Pulmonary artery endothelial cell (primary cell): ENCODE results near the gene SLC38A7. TPM values are rescaled to one million over a fixed set of nuclear protein-coding genes. Genes with fewer than 3 reads are reported as not detected.
"Not testable (repeated sequence)": the region's sequence is repeated elsewhere in the genome, so short reads cannot be mapped to it uniquely, and the experiment has no call there.

Experiments used
- DNase-seq: peaks from one replicate; pipeline ENCODE4 v3.0.0-alpha.2; 2011; ENCODE audit warnings: low read depth, low spot score
- total RNA-seq: library from RNA; depleted of rRNA; stranded (reverse); fragments of >200 nt; gene quantifications from 2 replicates; pipeline ENCODE4 v1.2.3, GENCODE V29; 2014

Gene SLC38A7
- total RNA-seq, 1 donor from 2014 or later = 25.1 TPM

- DNase-seq = no peak
Measured at GRCh38 chr16:58678716-58679115, 5.9 kb downstream of the SLC38A7 start.

- no peak for DNase-seq
Measured at GRCh38 chr16:58678269-58678668, 6.3 kb downstream of the SLC38A7 start.

- DNase-seq = no peak
Measured at GRCh38 chr16:58670946-58671583, 13.5 kb downstream of the SLC38A7 start.

GRCh38 chr16:58670177-58670576 lies 14.4 kb downstream of the SLC38A7 start:
- DNase-seq = no peak

GRCh38 chr16:58665200-58665599 lies 19.4 kb downstream of the SLC38A7 start:
- DNase-seq = no peak

GRCh38 chr16:58661199-58661830 lies 23.3 kb downstream of the SLC38A7 start:
- DNase-seq = peak; percentile 69

- DNase-seq = not testable (repeated sequence)
Measured at GRCh38 chr16:58659911-58660310, 24.7 kb downstream of the SLC38A7 start.

- DNase-seq = no peak
Measured at GRCh38 chr16:58658796-58659211, 25.8 kb downstream of the SLC38A7 start.

- no peak for DNase-seq
Measured at GRCh38 chr16:58656899-58657298, 27.7 kb downstream of the SLC38A7 start.

GRCh38 chr16:58655215-58655596 lies 29.4 kb downstream of the SLC38A7 start:
- no peak for DNase-seq

- DNase-seq = no peak
Measured at GRCh38 chr16:58654560-58655214, 29.9 kb downstream of the SLC38A7 start.

- DNase-seq = no peak
Measured at GRCh38 chr16:58652741-58653140, 31.8 kb downstream of the SLC38A7 start.

- DNase-seq = no peak
Measured at GRCh38 chr16:58651965-58652348, 32.6 kb downstream of the SLC38A7 start.

GRCh38 chr16:58649707-58650106 lies 34.9 kb downstream of the SLC38A7 start:
- no peak for DNase-seq

- DNase-seq = no peak
Measured at GRCh38 chr16:58647107-58647506, 37.5 kb downstream of the SLC38A7 start.

- DNase-seq = no peak
Measured at GRCh38 chr16:58644765-58645487, 39.6 kb downstream of the SLC38A7 start.

- no peak for DNase-seq
Measured at GRCh38 chr16:58644108-58644507, 40.5 kb downstream of the SLC38A7 start.

- no peak for DNase-seq
Measured at GRCh38 chr16:58640949-58641348, 43.6 kb downstream of the SLC38A7 start.

- no peak for DNase-seq
Measured at GRCh38 chr16:58639836-58640235, 44.7 kb downstream of the SLC38A7 start.

GRCh38 chr16:58639230-58639629 lies 45.3 kb downstream of the SLC38A7 start:
- no peak for DNase-seq

GRCh38 chr16:58638148-58639036 lies 46.2 kb downstream of the SLC38A7 start:
- DNase-seq = no peak
